ENCODE results near the gene ARFGAP3. TPM values are rescaled to one million over a fixed set of nuclear protein-coding genes. Genes with fewer than 3 reads are reported as not detected.

The ARFGAP3 gene
- total RNA-seq = 10 to 100 TPM; 31.0 to 33.0 TPM

DNA sequence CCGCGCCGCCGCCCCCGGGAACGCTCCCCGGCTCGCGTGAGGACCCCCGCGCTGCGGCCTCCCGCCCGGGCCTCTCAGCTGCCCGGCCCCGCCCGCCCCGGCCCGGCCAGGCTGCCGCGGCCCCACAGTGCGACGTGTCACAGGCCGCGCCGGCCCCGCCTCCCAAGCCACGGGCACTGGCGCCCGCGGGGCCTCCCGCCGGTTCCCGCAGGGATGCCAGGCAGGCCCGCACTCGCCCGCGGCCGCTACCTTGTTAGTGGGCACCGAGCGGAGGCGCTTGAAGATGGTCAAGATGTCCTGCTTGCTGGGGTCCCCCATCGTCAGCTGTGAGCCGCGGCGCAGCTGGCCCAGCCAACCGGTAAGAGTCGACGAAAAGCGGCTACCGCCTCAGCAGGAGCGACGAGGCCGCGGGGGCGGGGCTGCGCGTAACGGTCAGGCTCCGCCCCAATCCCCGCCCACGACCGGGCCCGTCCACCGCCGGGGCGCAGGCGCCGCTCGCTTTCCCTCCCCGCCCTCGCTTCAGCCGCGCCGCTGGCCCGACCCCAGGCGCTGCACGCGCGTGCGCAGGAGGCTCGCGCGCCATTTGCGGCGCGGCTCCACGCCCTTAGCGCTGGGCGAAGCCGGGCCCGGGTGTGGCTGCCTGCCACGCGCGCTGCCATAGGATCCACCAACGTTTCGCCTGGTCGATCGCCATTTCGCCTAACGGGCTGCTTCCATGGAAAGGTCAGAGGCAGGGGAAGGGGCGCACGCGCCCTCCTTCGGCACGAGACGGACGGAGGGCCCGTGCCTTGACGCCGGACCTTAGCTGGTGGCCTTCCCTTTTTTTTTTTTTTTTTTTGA is at the start of gene ARFGAP3:
Gene ARFGAP3 (minus strand): TSS at position 409 of the 840 bp plus-strand sequence. CDS start 91 bp downstream, at position 318.
- ChIA-PET POLR2A (interaction anchor here (0.5 to 1.5 kb wide), 7 partner anchors 20 to 242 kb away, joined by 3 to 11 read pairs (median 5); partner anchors contain the start of genes PACSIN2 and POLDIP3), CTCF (interaction anchor here (0.7 to 3.4 kb wide), 5 partner anchors 11 to 242 kb away, joined by 3 to 13 read pairs (median 4); partner anchors contain the start of gene POLDIP3)

DNA sequence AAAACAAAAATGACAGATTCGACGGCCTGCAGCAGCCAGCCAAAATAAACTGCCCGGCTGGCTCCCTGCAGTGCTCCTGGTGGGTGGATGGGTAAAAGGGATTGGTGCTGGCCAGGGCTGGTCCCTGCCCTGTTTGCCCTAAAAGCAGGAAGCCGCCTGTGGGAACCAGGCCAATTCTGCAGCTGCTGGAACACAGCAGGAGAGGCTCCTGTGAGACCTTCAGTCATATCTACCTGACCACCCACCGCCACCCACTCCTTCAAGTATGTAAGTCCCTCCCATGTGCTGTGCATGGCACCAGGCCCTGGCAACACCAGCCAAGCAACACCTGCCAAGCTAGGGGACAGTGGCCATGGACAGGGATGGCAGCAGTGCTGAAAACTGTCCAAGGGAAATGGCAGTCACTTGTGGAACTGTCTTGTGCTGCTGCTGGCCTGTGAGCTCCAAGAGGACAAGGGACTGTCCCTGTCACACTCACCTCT is 48.7 kb upstream of the ARFGAP3 start:
- ChIA-PET CTCF (no interaction called here), POLR2A (no interaction called here)

GRCh38 chr22:42905217-42905616 is 48.1 kb upstream of the ARFGAP3 start:
- ChIA-PET CTCF (no interaction called here), POLR2A (no interaction called here)

DNA sequence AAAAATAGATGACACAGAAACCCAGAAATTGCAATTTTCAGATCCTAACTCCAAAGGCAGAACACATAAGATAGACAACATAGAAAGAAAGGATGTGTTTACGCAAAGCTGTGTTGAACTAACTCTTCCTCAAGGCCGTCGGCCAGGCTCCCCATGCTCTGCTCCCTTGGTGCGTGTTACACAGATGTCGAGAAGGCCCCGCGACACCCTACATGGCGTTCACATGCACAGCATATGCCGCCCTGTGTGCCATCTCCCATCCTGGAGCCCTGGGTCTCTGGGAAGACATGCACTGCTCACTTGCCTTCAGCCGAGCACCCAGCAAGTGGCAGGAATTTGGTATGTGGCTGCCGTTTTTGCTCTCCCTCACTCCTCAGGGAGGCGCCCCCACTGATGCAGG is 47.0 kb upstream of the ARFGAP3 start:
- POLR2A ChIA-PET = no interaction called here

GRCh38 chr22:42902875-42903510 is 45.9 kb upstream of the ARFGAP3 start:
- ChIA-PET CTCF (no interaction called here), POLR2A (no interaction called here)

More for the DNA sequence above, 47.0 kb upstream of the ARFGAP3 start:
- CTCF ChIA-PET = no interaction called here

DNA sequence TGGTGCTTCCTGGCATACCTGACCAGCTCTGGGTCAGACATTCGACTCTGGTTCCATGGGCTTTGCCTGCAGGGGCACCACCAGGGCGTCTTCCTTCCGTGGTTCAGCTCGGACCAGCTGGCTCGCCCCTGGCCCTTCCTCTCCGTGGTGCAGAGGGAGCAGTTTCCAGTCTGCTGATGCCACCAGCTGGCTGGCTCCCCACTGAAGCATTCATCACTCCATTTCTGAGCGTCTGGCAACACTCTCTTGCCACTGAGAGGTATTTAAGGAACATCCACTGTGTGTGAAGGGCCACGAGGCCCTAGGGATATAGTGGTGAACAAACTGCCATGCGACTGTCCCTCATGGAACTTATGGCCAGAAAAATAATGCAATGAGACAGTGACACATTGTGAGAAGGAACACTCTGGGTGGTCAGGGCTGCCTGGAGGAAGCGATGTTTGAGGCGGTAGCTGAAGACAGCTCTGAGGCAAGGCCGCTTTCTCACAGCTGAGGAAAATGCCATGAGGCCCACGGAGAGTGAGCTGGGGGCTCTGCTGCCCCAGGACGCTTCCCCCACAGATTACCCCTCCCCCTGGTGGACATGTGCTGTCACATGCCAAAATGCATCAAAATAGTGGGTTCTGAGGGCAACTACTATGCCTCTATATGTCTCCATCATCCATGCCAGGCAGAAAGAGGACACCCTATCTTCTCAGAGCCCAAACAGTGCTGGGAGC is 44.9 kb upstream of the ARFGAP3 start:
- CTCF ChIA-PET = no interaction called here
- POLR2A ChIA-PET = interaction anchor here (0.6 kb wide), 1 partner anchor 1011 kb away, joined by 3 read pairs; no protein-coding TSS in a partner anchor

DNA sequence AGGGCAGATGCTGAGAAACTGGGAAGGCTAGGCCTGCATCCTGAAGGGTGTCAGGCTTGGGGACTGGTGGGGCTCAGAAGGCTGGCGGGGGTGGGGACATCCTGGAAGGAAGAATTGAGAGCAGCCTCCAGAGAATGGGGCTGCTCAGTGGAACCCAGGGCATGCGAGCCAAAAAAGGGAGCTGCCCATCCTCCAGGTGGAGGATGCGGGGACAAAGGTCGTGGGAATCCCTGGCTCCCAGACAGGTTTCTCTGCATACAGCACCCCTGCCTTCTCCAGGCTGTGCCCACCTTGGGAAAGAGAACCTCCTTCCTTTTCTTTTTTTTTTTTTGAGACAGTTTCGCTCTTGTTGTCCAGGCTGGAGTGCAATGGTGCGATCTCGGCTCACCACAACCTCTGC is 40.9 kb upstream of the ARFGAP3 start:
- POLR2A ChIA-PET = interaction anchor here (0.7 kb wide), 1 partner anchor 103 kb away, joined by 5 read pairs; no protein-coding TSS in a partner anchor
- CTCF ChIA-PET = no interaction called here

- ChIA-PET POLR2A (interaction anchor here (0.6 to 0.8 kb wide), 2 partner anchors 245 to 280 kb away, joined by 4 to 5 read pairs; no protein-coding TSS in a partner anchor), CTCF (interaction anchor here (1.0 to 1.4 kb wide), 4 partner anchors 28 to 138 kb away, joined by 3 to 4 read pairs (median 4); no protein-coding TSS in a partner anchor)
Measured at GRCh38 chr22:42895541-42895981, 38.5 kb upstream of the ARFGAP3 start.

DNA sequence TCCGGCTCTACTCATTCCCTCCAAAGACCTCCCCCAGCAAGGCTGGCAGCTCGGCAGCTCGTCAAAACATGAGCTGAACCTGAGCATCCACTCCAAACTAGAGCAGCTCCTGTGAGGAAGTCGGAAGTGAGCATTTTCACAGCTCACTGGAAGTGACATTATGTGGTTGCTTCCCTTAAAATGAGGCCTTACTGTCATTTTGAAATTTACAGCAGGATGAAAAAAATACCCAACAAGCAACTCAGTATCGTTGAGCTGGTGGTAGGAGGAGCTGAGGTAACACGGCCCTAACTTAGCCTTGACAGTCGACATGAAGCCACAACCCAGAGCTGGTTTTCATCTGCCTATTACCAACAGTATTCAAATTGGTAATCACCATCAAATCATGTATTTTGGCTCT is 38.0 kb upstream of the ARFGAP3 start:
- POLR2A ChIA-PET = interaction anchor here (0.8 kb wide), 1 partner anchor 279 kb away, joined by 4 read pairs; no protein-coding TSS in a partner anchor
- CTCF ChIA-PET = interaction anchor here (0.8 to 2.2 kb wide), 5 partner anchors 27 to 139 kb away, joined by 3 to 8 read pairs (median 3); no protein-coding TSS in a partner anchor

- POLR2A ChIA-PET = interaction anchor here (0.6 kb wide), 1 partner anchor 237 kb away, joined by 4 read pairs; no protein-coding TSS in a partner anchor
Measured at GRCh38 chr22:42893371-42894150, 36.5 kb upstream of the ARFGAP3 start.

GRCh38 chr22:42892571-42893316 is 35.7 kb upstream of the ARFGAP3 start:
- CTCF ChIA-PET = interaction anchor here (2.2 kb wide), 1 partner anchor 25 kb away, joined by 8 read pairs; no protein-coding TSS in a partner anchor
- POLR2A ChIA-PET = interaction anchor here (0.6 kb wide), 1 partner anchor 236 kb away, joined by 4 read pairs; no protein-coding TSS in a partner anchor

More at GRCh38 chr22:42893371-42894150, 36.5 kb upstream of the ARFGAP3 start:
- CTCF ChIA-PET = interaction anchor here (2.2 kb wide), 1 partner anchor 26 kb away, joined by 8 read pairs; no protein-coding TSS in a partner anchor

GRCh38 chr22:42892156-42892555 is 35.1 kb upstream of the ARFGAP3 start:
- POLR2A ChIA-PET = no interaction called here
- CTCF ChIA-PET = no interaction called here

DNA sequence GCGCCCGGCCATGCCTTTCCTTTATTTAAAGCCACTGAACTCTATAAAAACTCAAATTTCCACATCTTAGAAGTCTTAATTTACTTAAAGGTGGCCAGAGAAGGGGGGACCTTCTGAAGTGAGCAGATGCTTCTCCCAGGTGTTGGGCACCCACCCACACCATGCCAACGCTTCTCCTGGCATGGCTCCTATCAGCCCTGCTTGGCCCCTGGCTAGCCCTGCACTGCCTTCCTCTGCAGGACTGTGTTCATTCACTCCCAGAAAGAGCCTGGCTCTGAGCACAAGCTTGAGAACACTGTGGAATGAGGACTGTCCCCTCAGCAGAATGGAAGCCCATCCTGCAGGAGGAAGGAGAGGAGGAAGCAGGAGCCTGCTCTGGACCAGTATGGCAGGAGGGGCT is 34.6 kb upstream of the ARFGAP3 start:
- ChIA-PET CTCF (no interaction called here), POLR2A (no interaction called here)

- ChIA-PET POLR2A (no interaction called here), CTCF (no interaction called here)
Measured at GRCh38 chr22:42891008-42891407, 33.9 kb upstream of the ARFGAP3 start.

- CTCF ChIA-PET = interaction anchor here (0.5 kb wide), 1 partner anchor 21 kb away, joined by 3 read pairs; no protein-coding TSS in a partner anchor
- POLR2A ChIA-PET = no interaction called here
Measured at GRCh38 chr22:42889304-42889703, 32.2 kb upstream of the ARFGAP3 start.

GRCh38 chr22:42887523-42888507 is 30.7 kb upstream of the ARFGAP3 start:
- ChIA-PET POLR2A (no interaction called here), CTCF (no interaction called here)

DNA sequence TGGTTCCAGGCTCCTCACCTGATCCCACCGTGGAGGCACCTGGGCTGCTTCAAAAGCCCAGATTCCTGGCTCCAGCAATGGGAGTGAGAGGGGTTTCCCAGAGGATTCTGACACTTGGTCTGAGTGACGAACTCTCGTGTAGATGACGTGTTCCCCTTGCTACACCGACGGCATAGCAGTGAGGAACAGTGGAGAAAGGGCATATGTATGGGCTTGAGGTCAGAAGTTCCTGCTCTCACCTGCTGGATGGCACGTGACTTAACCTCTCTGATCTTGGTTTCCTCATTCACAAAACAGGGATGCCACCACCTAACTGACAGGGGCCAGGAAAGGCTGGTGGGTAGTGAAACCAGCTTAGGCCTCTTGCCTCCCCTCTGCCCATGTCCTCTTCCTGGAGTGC is 30.0 kb upstream of the ARFGAP3 start:
- POLR2A ChIA-PET = no interaction called here
- CTCF ChIA-PET = no interaction called here
